CD4-positive, alpha-beta memory T cell (primary cell): ENCODE results near the gene GMDS. TPM values are rescaled to one million over a fixed set of nuclear protein-coding genes. Genes with fewer than 3 reads are reported as not detected.

ENCODE experiments used
- CTCF ChIA-PET: fragments of 350-600 bp; sonication (Branson Sonifier 250); formaldehyde crosslinking; loops from one replicate; lab custom pipeline; 2021; ENCODE audit warnings: inconsistent platforms; ENCODE audit not compliant: partially characterized antibody; lab: Charles Lee
- POLR2A ChIA-PET: fragments of 350-600 bp; sonication (Branson Sonifier 250); formaldehyde crosslinking; loops from one replicate; lab custom pipeline; 2021; ENCODE audit not compliant: partially characterized antibody; lab: Charles Lee
- DNase-seq, 5 donors: peaks; one replicate each; pipeline versions ENCODE4 v3.0.0 to v3.0.0-alpha.2; 2020 to 2022; ENCODE audit warnings: mixed read lengths in 1 of 5
- H3K27ac ChIP-seq: one replicate; pipeline ENCODE4 v1.7.0; 2013; ENCODE audit warnings: low read depth, low read length
- H3K27me3 ChIP-seq: 2 replicates; pipeline ENCODE4 v1.7.0; 2013; ENCODE audit warnings: mild to moderate bottlenecking, low read length, moderate library complexity; ENCODE audit not compliant: insufficient read depth
- H3K36me3 ChIP-seq: 2 replicates; pipeline ENCODE4 v1.7.0; 2013; ENCODE audit warnings: mild to moderate bottlenecking, low read length, moderate library complexity; ENCODE audit not compliant: insufficient read depth
- H3K4me1 ChIP-seq: 2 replicates; pipeline ENCODE4 v1.7.0; 2013; ENCODE audit warnings: mild to moderate bottlenecking, low read length, moderate library complexity; ENCODE audit not compliant: insufficient read depth
- H3K4me3 ChIP-seq, 2 donors: one replicate each; pipeline ENCODE4 v1.7.0; 2013; ENCODE audit warnings: low read length in 2 of 2, mild to moderate bottlenecking in 1 of 2
- H3K9me3 ChIP-seq, 2 donors: one replicate each; pipeline ENCODE4 v1.7.0; 2013; ENCODE audit warnings: low read length in 2 of 2, control low read depth in 1 of 2; ENCODE audit not compliant: control insufficient read depth in 1 of 2
- H3K27ac Mint-ChIP-seq, 7 donors: one replicate each; pipeline ENCODE4 v1.8.0; 2020 to 2021; ENCODE audit warnings: mixed read lengths in 7 of 7, mild to moderate bottlenecking in 6 of 7, inconsistent platforms in 3 of 7, moderate library complexity in 3 of 7
- H3K27me3 Mint-ChIP-seq, 2 donors: one replicate each; pipeline ENCODE4 v1.8.0; 2020 to 2021; ENCODE audit warnings: mixed read lengths in 2 of 2
- H3K36me3 Mint-ChIP-seq, 2 donors: one replicate each; pipeline ENCODE4 v1.8.0; 2020 to 2021; ENCODE audit warnings: mixed read lengths in 2 of 2, inconsistent platforms in 1 of 2, mild to moderate bottlenecking in 1 of 2
- H3K4me1 Mint-ChIP-seq, 4 donors: one replicate each; pipeline ENCODE4 v1.8.0; 2020 to 2021; ENCODE audit warnings: mixed read lengths in 4 of 4, mild to moderate bottlenecking in 1 of 4
- H3K4me3 Mint-ChIP-seq, 8 donors: one replicate each; pipeline ENCODE4 v1.8.0; 2020 to 2021; ENCODE audit warnings: mixed read lengths in 8 of 8, mild to moderate bottlenecking in 7 of 8, moderate library complexity in 6 of 8, inconsistent platforms in 3 of 8
- H3K9me3 Mint-ChIP-seq, 8 donors: one replicate each; pipeline ENCODE4 v1.8.0; 2020 to 2021; ENCODE audit warnings: mixed read lengths in 8 of 8, mild to moderate bottlenecking in 5 of 8, inconsistent platforms in 3 of 8, moderate library complexity in 1 of 8
- intact Hi-C: fragments of 100-400 bp; cut with micrococcal nuclease; formaldehyde crosslinking; loops from one replicate; pipeline ENCODE4 v1.15.1; 2023
- polyA plus RNA-seq, 2 donors: library from polyadenylated mRNA; unstranded; fragments of 300-500 nt; fragmentation: Illumina TruSeq; gene quantifications; one replicate each; pipeline ENCODE4 v1.2.3, GENCODE V29; 2021
- total RNA-seq, 2 experiments: library from RNA; stranded (reverse); gene quantifications; one replicate each; pipeline ENCODE4 v1.2.3, GENCODE V29; 2021

GMDS gene
- total and polyA plus RNA-seq, 4 experiments from 2014 or later = 12.1 to 24.0 (median 15.2) TPM

DNA sequence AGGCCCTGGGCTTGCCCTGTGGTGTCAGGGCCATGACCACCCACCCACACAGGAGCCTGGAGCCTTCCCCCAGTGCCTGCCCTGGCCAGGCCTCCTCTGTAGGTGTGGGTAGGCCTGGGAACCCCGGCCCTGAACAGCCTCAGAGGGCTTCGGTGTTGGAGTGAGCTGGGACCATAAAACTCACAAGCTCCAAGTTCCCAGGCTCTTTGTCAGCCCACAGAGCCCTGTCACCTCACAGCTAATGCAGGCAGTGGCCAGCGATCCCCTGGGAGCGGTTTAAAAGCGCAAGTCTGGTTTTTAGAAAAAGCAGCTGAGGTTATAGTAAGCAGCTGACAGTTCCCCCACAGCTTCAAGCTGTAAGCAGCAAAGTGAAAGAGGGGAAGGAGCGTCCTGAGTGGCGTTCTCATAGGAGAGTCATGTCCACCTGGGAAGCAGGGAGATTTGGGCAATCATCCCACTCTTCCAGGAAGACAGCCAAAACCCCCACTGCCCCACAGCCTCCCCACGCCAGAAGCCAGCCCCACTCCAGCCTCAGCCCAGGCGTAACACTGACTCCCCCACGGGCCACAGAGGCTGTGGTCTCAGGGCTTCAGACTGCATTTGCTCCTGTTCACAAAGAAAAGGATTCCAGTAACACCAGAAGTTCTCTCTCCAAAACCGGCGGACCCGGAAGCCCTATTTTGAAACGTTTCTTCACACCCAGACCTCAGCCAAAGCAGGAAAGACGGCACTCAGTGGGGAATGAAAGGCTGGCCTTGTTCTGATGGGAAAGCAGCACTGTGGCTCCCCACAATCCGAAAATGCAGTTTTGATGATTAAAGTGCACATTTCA lies 670.0 kb downstream of the GMDS start:
- H3K27me3 ChIP-seq = peaks cover 5% of the 10 kb centered on the region
- Mint-ChIP-seq H3K27ac (no peak overlapping the region), H3K36me3 (peaks cover 9 to 11% of the 10 kb centered on the region in 2 donors), H3K27me3 (peaks cover 6 to 17% of the 10 kb centered on the region in 2 donors), H3K4me3 (no peak overlapping the region), H3K4me1 (no peaks in the 10 kb centered on the region), H3K9me3 (peaks cover 0 to 21% (median 17%) of the 10 kb centered on the region in 8 donors)
- no peak overlapping the region for H3K4me3 ChIP-seq
- ChIA-PET CTCF (interaction anchor here (1.7 kb wide), 1 partner anchor 21 kb away, joined by 6 read pairs; no protein-coding TSS in a partner anchor), POLR2A (no interaction called here)
- intact Hi-C loops = no loop called here
- no peaks in the 10 kb centered on the region for H3K4me1 ChIP-seq
- no peaks in the 10 kb centered on the region for H3K9me3 ChIP-seq
- H3K27ac ChIP-seq = no peak overlapping the region
- DNase-seq = no peak
- no peaks in the 10 kb centered on the region for H3K36me3 ChIP-seq

DNA sequence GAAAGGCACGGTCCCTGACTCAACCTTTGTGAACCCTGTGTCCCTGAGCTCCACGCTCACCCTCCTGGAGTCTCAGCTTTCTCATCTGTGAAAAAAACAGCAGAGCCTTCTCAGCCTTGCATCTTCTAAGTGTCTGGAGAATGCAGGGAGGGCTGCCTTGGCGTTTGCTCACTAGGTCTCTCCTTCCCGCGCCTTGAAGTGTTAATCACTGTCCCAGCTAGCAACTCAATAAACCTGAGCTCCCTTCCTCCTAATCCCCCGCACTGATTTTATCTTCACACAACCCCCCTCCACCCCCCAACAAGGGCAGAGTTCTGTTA lies 670.6 kb downstream of the GMDS start:
- ChIA-PET POLR2A (no interaction called here), CTCF (interaction anchor here (1.7 kb wide), 1 partner anchor 20 kb away, joined by 6 read pairs; no protein-coding TSS in a partner anchor)
- no peaks in the 10 kb centered on the region for H3K4me1 ChIP-seq
- no peaks in the 10 kb centered on the region for H3K36me3 ChIP-seq
- H3K4me3 ChIP-seq = no peak overlapping the region
- peak overlapping the region in 1 of 7 donors; percentile 48 for H3K27ac Mint-ChIP-seq
- H3K9me3 ChIP-seq = no peaks in the 10 kb centered on the region
- H3K4me1 Mint-ChIP-seq = no peaks in the 10 kb centered on the region
- H3K4me3 Mint-ChIP-seq = no peak overlapping the region
- peaks cover 9 to 15% of the 10 kb centered on the region in 2 donors for H3K36me3 Mint-ChIP-seq
- H3K27me3 Mint-ChIP-seq = peaks cover 6 to 18% of the 10 kb centered on the region in 2 donors
- no peak overlapping the region for H3K27ac ChIP-seq
- H3K27me3 ChIP-seq = no peaks in the 10 kb centered on the region
- H3K9me3 Mint-ChIP-seq = peaks cover 0 to 27% (median 22%) of the 10 kb centered on the region in 8 donors
- intact Hi-C loops = no loop called here
- DNase-seq = peak in 1 of 5 donors; percentile 38

DNA sequence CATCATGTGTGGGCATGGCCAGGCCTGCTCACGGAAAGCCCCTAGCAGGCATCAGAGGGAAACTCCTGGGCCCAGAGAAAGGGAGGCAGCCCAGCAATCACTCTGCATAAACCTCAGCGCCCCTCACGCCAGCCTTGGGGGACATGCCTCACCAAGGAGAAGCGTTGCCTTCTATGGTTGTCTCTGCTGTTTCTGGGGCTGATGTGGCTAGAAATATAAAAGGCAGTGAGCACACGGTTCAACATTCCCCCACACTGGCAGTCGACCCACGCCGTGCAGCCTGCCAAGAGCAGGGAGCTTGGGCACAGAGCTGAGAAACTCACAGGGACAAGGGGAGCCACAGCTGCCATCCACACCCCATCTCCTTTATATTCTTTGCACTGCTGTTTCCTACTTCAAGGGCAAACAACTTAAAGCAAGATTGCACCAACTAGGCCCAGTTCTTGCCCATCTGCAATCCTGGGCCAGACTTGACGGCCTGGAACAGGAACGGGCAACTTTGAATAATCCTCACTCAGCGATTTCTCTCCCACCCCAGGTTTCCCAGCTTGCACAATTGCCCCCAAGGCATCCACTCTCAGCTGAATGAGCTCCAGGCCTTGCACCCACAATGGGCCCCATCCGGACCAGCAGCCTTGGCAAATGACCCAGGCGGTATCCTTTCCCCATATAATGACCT lies 671.2 kb downstream of the GMDS start:
- Histone ChIP-seq H3K27me3 (no peaks in the 10 kb centered on the region), H3K27ac (no peak overlapping the region), H3K4me1 (no peaks in the 10 kb centered on the region), H3K4me3 (no peak overlapping the region), H3K36me3 (no peaks in the 10 kb centered on the region), H3K9me3 (no peaks in the 10 kb centered on the region)
- DNase-seq = no peak
- Mint-ChIP-seq H3K4me3 (no peak overlapping the region), H3K27ac (no peak overlapping the region), H3K36me3 (peaks cover 9 to 15% of the 10 kb centered on the region in 2 donors), H3K27me3 (peaks cover 6 to 17% of the 10 kb centered on the region in 2 donors), H3K4me1 (no peaks in the 10 kb centered on the region), H3K9me3 (peaks cover 0 to 27% (median 22%) of the 10 kb centered on the region in 8 donors)
- POLR2A ChIA-PET = no interaction called here
- CTCF ChIA-PET = interaction anchor here (1.7 to 2.8 kb wide), 2 partner anchors 19 to 22 kb away, joined by 6 to 11 read pairs; no protein-coding TSS in a partner anchor
- intact Hi-C loops = no loop called here
